GM21423 (cell line): ENCODE measurements around the gene DUS1L.
A peak's percentile ranks its signal among the peaks of the same experiment; 100 is the strongest.

ENCODE experiments used
- ATAC-seq: cut with Tn5 transposase; IDR thresholded peaks from one replicate; pipeline ENCODE4 v1.9.1; 2021; ENCODE audit warnings: mild to moderate bottlenecking, moderate library complexity; ENCODE audit not compliant: unreplicated experiment

Gene DUS1L

DNA sequence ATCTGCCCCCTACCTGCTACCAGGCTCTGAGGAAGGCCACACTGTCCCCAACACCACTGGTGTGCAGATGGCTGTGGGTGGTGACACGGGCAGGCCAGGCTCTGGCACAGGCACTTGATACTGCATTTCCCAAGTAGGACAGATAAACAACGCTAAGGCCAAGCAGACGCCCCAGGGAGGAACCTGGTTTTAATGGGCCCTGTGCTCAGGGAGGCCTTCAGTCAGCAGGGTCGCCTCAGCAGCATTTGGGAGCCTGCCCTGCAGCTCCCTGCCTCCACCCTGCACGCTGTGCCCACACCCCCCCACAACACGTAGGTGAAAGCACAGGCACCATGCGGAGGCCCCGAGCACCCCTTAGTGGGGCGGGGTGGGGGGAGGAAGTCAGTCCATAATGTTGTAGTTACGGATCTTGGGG, 35.7 kb upstream of the DUS1L start:
- ATAC-seq: no peak

DNA sequence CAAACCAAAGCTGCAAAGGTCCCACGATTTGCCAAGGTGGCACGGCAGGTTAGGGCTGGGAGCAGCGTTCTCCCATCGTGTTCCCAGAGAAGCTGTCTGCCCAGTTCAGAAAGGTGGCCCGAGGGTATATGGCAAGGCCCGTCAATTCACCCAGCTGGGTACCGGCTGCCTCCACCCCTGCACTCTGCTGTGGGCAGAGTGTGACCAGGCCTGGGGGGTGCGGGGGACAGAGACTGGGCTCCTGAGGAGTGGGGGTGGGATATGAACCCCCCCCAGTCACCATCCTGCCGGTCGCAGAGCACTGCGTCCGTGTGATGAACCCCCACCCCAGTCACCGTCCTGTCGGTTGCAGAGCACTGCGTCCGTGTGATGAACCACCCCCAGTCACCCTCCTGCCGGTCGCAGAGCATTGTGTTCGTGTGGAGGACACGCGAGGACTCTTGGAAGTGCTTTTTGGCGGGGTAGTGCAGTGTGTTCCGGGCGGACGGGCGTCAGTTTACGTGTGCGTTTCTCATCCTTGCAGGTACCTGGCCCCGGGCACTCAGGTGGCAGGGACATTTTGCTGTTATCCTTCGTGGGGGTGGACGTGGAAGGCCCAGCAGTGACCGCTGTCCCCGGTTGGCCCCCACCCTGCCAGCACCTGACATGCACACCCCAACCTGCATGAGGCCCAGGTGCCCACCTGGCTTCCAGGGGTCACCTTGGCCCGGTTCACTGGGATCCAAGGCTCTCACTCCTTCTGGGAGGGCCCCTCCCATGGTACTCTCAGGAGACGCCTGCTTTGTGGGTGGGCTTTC, 35.1 kb upstream of the DUS1L start:
- no peak for ATAC-seq

DNA sequence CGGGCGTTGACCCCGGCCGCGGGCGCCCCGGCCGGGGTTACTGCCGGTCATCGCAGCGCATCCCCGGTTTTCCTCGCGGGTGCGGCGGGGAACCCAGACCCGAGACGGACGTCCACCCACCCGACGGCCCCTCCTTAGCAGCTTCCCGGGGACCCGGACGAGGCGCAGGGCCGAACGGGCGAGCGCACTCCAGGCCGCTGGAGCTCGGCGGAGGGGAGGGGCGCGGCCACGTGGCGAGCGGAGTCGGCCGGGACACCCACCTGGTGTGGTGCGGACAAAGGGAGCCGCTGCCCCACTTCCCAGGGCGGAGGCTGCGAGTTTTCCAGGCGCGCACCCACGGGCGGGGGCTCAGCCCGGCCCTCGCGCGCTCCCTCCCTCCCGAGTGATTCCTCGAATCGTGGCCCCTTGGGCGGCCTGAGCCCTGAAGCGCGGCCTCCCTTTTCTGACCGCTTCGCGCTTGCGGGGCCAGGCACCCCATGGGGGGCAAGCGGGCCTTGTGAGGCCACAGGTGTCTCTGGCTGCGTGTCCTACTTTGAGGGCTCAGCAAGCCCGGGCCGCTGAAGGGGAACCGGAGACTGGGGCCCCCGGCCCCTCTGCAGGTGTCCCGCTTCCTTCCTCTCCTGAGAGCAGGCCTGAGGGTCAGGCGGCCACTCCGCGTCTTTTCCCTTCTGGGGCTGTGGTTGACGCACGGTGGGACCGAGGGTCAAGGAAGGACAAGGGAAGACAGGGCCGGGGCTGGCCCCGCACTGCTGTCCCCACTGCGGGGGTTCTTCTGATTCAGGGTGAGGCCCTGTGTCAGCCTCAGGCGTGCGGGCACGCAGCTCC, 33.5 kb upstream of the DUS1L start:
- ATAC-seq: peak; percentile 6

DNA sequence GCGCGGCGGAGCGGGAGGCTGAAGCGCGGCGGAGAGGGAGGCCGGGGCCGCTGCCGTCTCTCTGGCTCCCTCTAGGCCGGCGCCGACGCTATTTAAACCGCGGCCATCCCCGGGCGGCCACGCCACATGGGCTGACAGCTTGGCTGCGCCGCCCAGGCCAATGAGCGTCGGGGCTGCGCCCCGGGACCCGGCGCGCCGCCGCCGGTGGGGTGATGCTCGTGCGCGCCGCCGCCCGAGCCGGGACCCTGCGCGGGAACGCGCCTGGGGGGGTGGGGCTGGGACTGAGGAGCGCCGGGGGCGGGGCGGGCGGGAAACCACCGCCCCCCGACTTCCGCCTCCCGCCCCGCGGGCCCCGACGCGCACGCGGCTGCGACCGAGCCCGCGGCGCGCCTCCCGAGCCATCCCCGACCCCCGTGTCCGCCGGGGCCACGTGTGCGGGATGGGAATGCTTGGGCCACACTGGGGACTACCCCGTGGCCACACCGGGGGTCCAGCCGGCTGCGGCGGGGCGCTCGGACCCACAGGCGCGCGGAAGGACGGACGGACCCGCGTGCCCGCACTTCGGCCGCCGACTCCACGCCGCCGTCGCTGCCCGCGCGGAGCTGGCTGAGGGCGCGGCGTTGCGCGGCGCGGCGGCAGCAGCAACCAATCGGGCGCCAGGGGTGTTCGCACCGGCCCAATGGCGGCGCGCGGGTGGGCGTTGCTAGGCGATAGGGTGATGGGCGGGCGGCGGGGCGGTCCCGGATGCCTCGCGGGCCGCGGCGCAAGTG, 32.8 kb upstream of the DUS1L start, which contains the start of gene FASN:
TSS of gene FASN (minus strand) at position 68 of the 770 bp plus-strand sequence. CDS start 1,791 bp downstream, outside the sequence.
- peak; percentile 62 for ATAC-seq

DNA sequence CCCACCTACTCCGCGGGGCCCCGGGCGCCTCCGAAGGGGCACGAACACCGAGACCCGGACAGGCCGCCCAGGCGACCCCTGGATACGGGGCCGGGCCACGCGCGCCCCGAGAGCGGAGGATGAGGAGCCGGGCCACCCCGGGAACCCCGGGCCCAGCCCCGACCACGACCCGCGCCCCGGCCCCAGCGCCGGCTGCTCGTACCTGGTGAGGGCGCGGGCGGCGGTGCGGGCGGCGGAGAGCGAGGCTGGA, 32.2 kb upstream of the DUS1L start:
- ATAC-seq: no peak

DNA sequence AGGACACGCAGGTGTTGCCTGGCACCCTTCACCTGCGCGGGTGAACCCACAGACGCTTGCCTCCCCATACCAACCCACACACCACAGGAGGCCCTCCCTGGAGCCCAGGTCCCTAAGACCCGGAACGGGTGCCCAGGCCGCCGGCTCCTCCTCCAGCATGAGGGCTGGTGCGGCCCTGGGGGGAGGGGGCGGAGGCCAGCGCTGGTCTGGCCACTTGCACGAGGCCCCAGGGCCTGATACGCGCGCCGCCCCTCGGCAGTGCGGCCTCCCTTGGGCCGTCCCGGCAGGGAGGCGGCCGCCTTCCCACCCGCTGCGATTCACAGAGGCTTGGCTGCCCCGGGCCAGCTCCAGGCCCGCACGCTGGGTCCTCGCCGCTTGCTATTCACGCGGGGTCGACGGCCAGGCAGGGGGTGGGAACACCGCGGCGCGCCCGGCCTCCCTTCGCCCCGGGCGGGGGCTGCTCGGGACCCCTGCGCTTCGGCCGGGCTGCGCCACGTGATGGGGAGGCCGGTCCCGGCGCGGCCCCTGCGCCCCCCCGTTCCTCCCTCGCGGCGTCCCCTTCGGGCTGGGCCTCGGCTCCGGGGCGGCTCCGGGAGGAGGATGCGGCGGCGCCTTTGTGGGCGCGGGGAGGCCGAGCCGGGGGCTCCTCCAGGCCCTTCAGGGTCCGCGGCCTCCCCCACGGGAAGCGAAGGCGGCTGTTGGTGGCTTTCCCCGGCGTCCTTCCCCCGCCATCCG, 31.7 kb upstream of the DUS1L start:
- ATAC-seq: peak; percentile 2

DNA sequence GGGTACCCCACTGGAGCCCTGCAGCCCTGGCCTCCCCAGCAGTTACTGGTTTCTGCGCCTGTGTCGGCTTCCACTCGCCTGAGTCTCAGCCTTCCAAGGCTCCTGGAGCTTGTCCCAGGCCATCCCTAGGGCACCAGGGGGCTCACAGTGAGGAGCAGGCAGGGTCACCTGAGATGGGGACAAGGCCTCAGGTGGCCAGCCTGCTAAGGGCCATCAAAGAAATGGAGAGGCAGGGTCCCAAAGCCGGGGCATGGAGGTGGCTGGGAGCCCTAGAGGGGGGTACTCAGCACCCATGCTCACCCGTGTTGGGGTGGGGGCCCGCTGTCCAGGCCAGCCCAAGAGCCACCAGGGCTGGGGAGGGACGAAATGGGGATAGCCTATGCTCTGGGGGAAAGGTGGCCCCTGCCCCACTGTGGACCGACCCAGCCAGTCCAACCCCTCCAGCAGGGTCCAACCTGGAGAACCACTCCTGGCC, 31.1 kb upstream of the DUS1L start:
- ATAC-seq: no peak

DNA sequence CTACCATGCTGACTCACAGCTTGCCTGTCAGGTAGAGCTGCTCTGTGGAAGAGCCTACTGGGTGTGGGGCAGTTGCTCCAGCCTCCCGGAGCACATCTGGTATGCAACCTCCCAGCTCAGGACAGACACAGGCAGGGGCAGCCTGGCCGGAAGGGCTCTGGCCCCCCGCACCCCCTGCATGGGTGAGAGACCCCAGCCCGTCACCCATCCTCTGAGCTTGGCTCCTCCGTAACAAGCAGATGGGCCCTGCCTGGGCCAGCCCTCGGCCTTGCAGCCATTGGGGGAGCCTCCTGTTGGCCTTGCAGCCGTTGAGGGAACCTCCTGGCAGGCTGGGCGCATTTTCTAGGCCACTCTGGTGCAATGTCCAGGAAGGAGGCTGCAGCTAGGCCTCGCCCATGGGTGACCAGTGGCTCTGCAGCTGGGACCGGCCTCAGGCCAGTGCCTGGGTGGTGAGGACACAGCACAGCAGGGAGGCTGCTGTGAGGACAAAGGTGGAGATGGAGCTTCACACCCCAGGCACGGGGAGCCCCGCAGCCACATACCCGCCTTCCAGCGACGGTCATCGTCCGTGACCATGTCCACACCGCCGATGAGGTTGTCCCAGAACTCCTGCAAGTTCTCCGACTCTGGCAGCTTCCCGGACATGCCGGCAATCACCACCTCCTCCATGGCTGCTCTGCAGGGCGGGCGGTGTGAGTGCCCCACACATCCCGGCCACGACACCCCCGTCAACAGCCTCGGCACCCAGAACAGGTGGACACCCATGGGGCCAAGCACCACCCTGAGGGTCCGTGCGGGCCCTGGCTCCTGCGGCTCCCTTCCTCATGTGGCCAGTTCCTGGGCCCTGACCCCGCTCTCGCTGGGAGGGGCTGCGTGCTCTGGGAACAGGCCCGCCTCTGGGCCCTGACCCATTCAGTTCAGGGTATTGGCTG, 30.4 kb upstream of the DUS1L start:
- ATAC-seq: no peak

DNA sequence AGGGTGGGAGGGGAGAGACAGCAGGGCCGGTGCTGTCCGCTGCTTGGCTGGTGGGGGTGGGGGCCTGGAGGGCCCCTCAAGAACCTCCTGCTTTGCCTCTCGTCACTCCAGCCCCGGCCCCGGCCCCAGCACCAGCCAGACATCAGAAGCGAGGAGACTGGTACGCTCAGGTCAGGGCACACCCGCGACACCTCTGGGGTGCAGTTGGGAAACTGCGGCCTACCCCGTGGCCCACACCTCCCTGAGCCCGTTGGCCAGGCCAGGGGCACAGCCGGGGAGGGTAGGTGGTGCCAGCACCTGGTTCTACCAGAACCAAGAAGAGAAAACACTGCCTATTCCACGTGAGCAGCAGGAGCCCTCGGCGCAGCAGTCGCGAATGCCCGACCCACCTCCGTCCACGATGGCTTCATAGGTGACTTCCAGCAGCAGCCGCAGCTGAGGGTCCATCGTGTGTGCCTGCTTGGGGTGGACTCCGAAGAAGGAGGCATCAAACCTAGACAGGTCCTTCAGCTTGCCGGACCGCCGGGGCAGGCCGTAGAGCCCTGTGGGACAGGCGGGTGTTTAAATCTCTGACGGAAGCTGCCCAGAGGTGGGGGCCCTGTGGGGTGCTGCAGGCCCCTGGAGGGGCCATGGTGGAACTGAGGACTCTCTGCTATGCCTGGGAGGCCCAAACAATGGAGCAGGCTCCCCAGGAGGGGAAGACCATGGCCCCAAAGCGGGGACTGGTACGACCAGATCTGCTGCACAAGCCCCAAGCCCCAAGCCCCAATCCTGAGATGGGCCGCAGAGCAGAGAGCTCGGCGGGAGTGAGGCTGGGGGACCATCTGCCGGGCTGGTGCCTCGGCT, 29.6 kb upstream of the DUS1L start:
- ATAC-seq: no peak

DNA sequence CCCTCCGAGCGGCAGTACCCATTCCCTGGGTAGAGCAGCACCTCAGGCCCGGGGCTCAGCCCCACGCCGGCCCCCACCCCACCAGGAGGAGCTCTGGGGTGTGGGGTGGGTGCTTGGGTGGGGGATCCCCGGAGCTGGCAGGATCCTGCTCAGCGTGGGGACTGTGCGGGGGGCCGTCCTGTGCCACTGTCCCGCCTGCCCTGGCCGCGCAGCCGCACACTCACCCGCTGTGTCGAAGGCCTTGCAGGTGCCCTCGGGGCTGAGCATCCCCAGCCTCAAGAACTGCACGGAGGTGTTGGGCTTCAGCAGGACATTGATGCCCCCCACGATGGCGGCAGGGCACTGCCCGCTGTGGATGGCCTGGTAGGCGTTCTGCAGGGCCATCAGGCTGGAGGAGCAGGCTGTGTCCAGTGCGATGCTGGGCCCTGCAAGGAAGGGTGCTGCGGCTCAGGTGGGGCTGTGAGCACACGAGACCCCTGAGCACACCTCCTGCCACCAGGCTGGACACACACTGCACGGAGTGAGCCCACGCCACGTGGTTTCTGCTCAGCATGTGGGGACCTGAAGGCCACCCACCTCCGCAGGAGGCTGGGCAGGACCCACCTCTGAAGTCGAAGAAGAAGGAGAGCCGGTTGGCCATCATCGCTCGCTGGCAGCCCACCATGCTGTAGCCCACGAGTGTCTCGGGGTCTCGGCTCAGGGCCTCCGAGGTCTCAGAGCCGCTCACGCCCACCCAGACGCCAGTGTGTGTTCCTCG, 27.6 kb upstream of the DUS1L start:
- no peak for ATAC-seq

DNA sequence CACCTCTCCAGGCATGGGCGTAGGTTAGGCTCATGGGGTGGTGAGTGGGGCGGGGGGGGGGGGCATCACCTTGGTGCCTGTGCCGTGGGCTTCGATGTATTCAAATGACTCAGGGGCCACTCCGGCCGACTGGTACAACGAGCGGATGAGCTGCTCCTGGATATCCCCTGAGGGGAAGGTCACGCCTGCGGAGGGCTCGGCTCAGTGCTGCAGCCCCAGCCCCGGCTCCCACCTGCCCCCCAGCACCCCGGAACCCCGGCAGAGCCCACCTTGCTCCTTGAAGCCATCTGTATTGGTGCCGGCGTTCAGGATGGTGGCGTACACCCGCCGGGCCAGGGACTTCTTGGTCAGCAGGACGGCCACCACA, 27.0 kb upstream of the DUS1L start:
- ATAC-seq: no peak

DNA sequence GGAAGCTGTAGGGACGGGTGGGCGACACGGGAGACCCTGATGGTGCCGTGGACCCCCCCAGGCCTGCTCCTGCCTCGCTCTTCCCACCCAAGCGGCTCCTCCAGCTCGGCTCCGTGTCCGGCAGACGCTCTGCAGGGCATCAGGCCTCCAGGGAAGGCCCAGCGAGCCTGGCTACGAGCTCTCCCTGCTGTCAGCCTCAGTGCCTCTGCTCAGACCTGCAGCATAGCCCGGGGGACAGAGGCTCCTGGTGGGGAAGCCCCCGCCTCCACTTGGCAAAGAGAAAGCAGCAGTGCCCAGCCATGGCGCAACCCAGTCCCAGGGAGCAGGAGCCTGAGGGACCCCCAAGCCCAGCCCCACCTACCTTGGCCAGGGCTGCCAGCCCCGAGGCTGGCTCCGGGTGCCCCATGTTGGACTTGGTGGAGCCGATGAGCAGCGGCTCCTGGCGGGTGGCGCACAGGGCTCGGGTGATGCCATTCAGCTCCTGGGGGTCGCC, 26.5 kb upstream of the DUS1L start:
- no peak for ATAC-seq

DNA sequence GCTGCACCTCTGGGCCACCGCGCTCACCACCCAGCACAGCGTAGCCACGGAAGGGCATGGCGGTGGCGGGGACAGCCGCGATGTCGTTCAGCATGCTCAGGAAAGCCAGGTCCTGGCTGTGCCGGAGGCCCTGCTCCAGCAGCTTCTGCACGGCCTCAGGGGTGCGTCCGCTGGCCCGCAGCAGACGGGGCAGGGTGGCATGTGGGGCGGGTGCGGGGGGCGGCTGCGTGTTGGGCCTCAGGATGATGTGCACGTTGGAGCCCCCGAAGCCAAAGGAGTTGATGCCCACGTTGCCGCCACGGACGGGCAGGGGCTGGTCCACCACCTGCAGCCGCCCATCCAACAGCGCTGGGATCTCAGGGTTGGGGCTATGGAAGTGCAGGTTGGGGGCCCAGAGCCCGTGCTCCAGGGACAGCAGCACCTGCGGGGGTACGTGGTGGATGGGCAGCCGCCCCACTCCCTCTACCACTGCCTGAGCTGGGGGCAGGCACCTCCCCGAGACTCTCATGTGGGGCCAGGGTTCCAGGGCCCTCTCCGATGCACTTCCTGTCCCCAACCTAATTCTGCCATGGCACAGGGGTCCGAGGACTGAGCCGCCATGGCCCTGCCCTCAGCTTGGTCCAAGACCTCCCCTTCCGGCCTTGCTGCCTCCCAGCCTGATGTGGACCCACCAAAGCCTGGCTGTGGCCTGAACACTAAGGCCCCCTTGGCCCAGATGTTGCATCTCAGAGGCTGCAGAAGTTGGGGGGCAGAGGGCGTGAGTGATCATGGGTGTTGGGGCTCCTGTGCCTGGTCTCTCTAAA, 25.9 kb upstream of the DUS1L start:
- no peak for ATAC-seq

DNA sequence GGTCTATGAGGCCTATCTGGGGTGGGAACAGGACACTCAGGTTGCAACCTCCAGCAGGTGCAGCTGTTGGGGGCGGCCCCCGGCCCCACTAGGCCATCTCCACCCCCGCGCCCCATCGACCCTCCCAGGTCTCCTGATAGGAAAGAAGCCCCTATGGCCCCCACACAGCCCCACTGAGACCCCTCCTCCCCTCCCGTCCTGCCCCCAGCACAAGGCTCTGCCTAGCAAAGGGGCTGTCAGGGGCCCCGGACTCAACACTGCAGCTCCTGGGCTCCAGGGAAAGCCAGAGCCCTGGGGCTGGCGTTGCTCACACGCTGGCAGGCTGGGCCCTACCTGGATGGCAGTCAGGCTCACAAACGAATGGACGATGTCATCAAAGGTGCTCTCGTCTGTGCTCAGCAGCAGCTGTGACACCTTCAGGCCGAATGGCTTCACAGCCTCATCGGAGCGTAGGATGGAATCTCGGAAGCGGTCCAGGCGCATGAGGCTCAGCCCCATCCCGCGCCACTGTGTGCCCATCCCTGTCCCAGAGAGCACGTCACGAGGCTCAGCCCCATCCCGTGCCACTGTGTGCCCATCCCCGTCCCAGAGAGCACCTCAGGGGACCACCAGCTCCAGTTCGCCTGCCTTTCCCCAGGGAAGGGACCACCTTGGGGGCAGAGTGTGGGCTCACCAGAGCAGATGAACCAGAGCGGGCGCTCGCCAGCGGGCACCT, 25.1 kb upstream of the DUS1L start:
- ATAC-seq: no peak

DNA sequence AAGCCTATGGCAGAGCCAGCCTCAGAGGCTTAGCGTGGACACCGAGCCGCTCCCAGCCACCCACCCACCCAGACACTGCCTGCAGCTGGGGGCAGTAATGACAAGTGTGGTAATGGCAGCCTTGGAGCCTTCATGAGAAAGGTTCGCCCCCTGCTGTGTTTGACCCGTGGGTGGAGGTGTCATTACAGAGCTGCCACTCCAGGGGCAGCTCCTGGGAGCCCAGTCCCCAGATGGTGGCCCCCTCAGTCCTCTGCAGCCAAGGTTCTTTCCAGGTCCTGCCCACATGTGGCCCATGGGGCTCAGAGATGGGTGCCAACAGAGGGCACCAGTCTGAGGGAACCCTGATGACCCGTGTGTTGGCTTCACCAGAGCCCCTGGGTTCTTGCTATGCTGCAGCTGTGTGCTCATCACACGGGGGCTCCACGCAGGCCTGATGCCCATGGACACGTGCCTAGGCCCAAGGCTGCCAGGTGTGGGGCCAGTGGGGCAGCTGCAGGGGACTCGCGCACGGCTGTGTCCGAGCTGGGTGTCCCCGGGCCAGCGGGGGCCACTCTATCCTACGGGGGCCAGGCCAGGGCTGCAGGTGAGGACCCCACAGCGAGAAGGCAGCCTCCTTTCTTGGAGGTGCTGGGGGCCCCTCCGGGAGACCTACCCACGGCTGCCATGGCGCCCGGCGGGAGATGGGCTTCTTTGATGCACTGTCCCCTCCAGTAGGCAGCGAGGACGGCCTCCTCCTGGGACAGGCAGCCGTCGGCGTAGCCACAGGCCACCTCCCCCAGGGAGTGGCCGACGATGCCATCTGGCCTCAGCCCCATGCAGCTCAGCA, 24.3 kb upstream of the DUS1L start:
- no peak for ATAC-seq
